Thyroid gland (tissue), 4 donors: ENCODE measurements around the gene BGLAP. TPM values are rescaled to one million over a fixed set of nuclear protein-coding genes. Genes with fewer than 3 reads are reported as not detected.

Experiments
- DNase-seq, 2 donors: peaks; one replicate each; pipeline ENCODE4 v3.0.0-alpha.2; 2019
- H3K27ac ChIP-seq, 3 donors: fragments of 200-600 bp; sonication (generic); 1 replicate in 2 of 3; 2 replicates in 1 of 3; pipeline ENCODE4 v1.5.1; 2016 to 2019; ENCODE audit warnings: mild to moderate bottlenecking in 1 of 3, moderate library complexity in 1 of 3
- H3K27me3 ChIP-seq: fragments of 200-600 bp; sonication (generic); one replicate; pipeline ENCODE4 v1.5.1; 2019
- H3K36me3 ChIP-seq, 2 donors: fragments of 200-600 bp; sonication (generic); one replicate each; pipeline ENCODE4 v1.5.1; 2016 to 2019
- H3K4me1 ChIP-seq, 2 donors: fragments of 200-600 bp; sonication (generic); one replicate each; pipeline ENCODE4 v1.5.1; 2017 to 2019
- H3K4me3 ChIP-seq, 3 donors: fragments of 200-600 bp; sonication (generic); replicated peaks in 1 of 3; 1 replicate in 2 of 3; 2 replicates in 1 of 3; pipeline ENCODE4 v1.5.1; 2016; ENCODE audit warnings: mild to moderate bottlenecking in 1 of 3
- H3K9me3 ChIP-seq: fragments of 200-600 bp; sonication (generic); one replicate; pipeline ENCODE4 v1.5.1; 2017
- POLR2A ChIP-seq, 2 donors: fragments of 450-650 bp; IDR thresholded peaks; one replicate each; pipeline ENCODE4 v1.6.1; 2017; ENCODE audit warnings: antibody characterized with exemption in 2 of 2, mild to moderate bottlenecking in 2 of 2, moderate library complexity in 1 of 2
- WGBS, 2 donors: methylation state at CpG; one replicate each; pipeline ENCODE4 v1.1.5; 2017; 5-methylcytosine and 5-hydroxymethylcytosine counted together
- intact Hi-C: fragments of 100-400 bp; cut with DNase I; formaldehyde crosslinking; loops from one replicate; pipeline ENCODE4 v1.15.1; 2023
- total RNA-seq, 4 donors: library from RNA; depleted of rRNA; stranded (reverse); fragments of >200 nt; gene quantifications; one replicate each; pipeline ENCODE4 v1.2.3, GENCODE V29; 2016
- TF ChIP-seq, protein P1 (sequence below), 6 experiments: fragments of 200-600 bp in 3 of 6; fragments of 450-650 bp in 3 of 6; sonication (generic) in 3 of 6; IDR thresholded peaks; one replicate each; pipeline ENCODE4 v1.5.1; 2016 to 2019; ENCODE audit warnings: antibody characterized with exemption in 6 of 6, mild to moderate bottlenecking in 2 of 6, inconsistent platforms in 1 of 6, moderate library complexity in 1 of 6

BGLAP gene
- total RNA-seq, 4 donors from 2014 or later = 1.0 to 4.4 (median 1.3) TPM; not detected in 1

DNA sequence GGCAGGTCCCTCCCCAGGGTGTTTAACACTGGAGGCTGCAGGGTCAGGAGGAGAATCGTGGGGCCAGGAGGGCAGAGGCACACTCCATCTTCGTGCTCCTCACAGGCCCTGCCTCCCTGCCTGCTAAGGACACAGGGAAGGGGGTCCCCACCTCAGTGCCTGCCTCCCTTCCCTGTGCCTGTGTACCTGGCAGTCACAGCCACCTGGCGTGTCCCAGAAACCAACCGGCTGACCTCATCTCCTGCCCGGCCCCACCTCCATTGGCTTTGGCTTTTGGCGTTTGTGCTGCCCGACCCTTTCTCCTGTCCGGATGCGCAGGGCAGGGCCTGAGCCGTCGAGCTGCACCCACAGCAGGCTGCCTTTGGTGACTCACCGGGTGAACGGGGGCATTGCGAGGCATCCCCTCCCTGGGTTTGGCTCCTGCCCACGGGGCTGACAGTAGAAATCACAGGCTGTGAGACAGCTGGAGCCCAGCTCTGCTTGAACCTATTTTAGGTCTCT is 623 bp upstream of the BGLAP start:
- no peak overlapping the region for H3K4me3 ChIP-seq
- DNase-seq = no peak
- WGBS, 2 donors = 71 to 88% methylated on average over 14 of the region's 15 CpGs
- H3K9me3 ChIP-seq = no peaks in the 10 kb centered on the region
- H3K36me3 ChIP-seq = peaks cover 28 to 33% of the 10 kb centered on the region in 2 donors
- no peaks in the 10 kb centered on the region for H3K27me3 ChIP-seq
- peaks cover 5 to 11% of the 10 kb centered on the region in 2 donors for H3K4me1 ChIP-seq
- intact Hi-C loops = no loop called here
- H3K27ac ChIP-seq = no peak overlapping the region
- no peak for TF ChIP-seq POLR2A (IDR thresholded peaks at IDR 0.05)
- TF ChIP-seq, protein P1, sequence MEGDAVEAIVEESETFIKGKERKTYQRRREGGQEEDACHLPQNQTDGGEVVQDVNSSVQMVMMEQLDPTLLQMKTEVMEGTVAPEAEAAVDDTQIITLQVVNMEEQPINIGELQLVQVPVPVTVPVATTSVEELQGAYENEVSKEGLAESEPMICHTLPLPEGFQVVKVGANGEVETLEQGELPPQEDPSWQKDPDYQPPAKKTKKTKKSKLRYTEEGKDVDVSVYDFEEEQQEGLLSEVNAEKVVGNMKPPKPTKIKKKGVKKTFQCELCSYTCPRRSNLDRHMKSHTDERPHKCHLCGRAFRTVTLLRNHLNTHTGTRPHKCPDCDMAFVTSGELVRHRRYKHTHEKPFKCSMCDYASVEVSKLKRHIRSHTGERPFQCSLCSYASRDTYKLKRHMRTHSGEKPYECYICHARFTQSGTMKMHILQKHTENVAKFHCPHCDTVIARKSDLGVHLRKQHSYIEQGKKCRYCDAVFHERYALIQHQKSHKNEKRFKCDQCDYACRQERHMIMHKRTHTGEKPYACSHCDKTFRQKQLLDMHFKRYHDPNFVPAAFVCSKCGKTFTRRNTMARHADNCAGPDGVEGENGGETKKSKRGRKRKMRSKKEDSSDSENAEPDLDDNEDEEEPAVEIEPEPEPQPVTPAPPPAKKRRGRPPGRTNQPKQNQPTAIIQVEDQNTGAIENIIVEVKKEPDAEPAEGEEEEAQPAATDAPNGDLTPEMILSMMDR (IDR thresholded peaks at IDR 0.05) = no peak

DNA sequence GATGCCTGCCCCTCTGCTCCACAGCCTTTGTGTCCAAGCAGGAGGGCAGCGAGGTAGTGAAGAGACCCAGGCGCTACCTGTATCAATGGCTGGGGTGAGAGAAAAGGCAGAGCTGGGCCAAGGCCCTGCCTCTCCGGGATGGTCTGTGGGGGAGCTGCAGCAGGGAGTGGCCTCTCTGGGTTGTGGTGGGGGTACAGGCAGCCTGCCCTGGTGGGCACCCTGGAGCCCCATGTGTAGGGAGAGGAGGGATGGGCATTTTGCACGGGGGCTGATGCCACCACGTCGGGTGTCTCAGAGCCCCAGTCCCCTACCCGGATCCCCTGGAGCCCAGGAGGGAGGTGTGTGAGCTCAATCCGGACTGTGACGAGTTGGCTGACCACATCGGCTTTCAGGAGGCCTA is 754 bp downstream of the BGLAP start:
- TF ChIP-seq, protein P1 (IDR thresholded peaks at IDR 0.05) = no peak
- no peak for TF ChIP-seq POLR2A (IDR thresholded peaks at IDR 0.05)
- Histone ChIP-seq H3K4me3 (no peak overlapping the region), H3K36me3 (peaks cover 20 to 23% of the 10 kb centered on the region in 2 donors), H3K27ac (no peak overlapping the region), H3K4me1 (peaks cover 5 to 22% of the 10 kb centered on the region in 2 donors), H3K27me3 (no peaks in the 10 kb centered on the region), H3K9me3 (no peaks in the 10 kb centered on the region)
- no peak for DNase-seq
- WGBS, 2 donors = 67 to 93% methylated on average over 4 to 5 of the region's 10 CpGs
- intact Hi-C loops = no loop called here

DNA sequence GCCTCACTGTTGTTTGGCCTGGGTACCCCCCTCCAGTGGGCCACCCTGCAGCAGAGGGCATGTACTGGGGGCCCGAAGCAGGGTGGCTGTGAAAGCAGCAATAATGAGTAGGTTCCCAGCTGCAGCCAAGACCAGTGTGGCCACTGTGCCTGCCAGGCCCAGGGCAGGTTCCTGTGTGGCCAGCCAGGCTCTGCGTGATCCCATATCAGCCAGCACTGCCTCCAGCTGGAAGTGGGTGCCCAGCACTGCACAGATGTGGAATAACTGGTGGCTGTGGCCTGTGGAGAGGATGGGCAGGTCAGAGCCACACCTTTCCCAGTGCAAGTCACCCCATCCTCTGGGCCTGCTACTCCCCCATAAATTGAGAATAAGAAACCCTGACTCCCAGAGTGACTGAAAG is 2.1 kb downstream of the BGLAP start:
- no peak for DNase-seq
- intact Hi-C loops = no loop called here
- TF ChIP-seq, protein P1 (IDR thresholded peaks at IDR 0.05) = no peak
- no peak for TF ChIP-seq POLR2A (IDR thresholded peaks at IDR 0.05)
- H3K27ac ChIP-seq = no peak overlapping the region
- no peaks in the 10 kb centered on the region for H3K27me3 ChIP-seq
- 100% methylated on average over 1 of the region's 2 CpGs; no CpG with 5 or more reads in 1 of the 2 donors for WGBS, 2 donors
- peaks cover 5 to 27% of the 10 kb centered on the region in 2 donors for H3K4me1 ChIP-seq
- no peaks in the 10 kb centered on the region for H3K9me3 ChIP-seq
- H3K36me3 ChIP-seq = peaks cover 9% of the 10 kb centered on the region in 2 donors
- no peak overlapping the region for H3K4me3 ChIP-seq

DNA sequence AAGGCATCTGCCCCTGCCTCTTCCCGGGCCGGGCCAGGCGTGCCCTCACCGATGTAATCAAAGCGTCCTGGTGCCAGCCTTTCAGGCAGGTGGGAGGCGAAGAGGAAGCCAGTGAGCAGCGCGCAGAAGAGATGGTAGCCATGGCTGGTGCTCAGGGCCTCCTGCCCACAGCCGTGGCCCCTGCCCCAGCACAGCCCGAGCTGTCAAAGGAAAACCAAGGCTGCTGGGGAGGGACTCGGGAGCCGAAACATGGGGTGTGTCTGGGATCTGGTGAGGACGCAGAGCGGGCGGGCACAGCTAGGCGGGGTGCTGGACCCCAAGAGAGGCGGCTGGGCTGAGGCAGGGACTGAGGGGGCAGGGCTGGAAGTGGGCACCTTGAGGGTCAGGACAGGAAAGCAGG is 2.7 kb downstream of the BGLAP start:
- WGBS, 2 donors = 91 to 92% methylated on average over 17 of the region's 17 CpGs
- DNase-seq = no peak
- intact Hi-C loops = no loop called here
- Histone ChIP-seq H3K9me3 (no peaks in the 10 kb centered on the region), H3K4me1 (peaks cover 5 to 27% of the 10 kb centered on the region in 2 donors), H3K27me3 (no peaks in the 10 kb centered on the region), H3K4me3 (no peak overlapping the region), H3K27ac (no peak overlapping the region), H3K36me3 (peaks cover 3 to 4% of the 10 kb centered on the region in 2 donors)
- TF ChIP-seq, protein P1 (IDR thresholded peaks at IDR 0.05) = no peak
- TF ChIP-seq POLR2A (IDR thresholded peaks at IDR 0.05) = no peak

DNA sequence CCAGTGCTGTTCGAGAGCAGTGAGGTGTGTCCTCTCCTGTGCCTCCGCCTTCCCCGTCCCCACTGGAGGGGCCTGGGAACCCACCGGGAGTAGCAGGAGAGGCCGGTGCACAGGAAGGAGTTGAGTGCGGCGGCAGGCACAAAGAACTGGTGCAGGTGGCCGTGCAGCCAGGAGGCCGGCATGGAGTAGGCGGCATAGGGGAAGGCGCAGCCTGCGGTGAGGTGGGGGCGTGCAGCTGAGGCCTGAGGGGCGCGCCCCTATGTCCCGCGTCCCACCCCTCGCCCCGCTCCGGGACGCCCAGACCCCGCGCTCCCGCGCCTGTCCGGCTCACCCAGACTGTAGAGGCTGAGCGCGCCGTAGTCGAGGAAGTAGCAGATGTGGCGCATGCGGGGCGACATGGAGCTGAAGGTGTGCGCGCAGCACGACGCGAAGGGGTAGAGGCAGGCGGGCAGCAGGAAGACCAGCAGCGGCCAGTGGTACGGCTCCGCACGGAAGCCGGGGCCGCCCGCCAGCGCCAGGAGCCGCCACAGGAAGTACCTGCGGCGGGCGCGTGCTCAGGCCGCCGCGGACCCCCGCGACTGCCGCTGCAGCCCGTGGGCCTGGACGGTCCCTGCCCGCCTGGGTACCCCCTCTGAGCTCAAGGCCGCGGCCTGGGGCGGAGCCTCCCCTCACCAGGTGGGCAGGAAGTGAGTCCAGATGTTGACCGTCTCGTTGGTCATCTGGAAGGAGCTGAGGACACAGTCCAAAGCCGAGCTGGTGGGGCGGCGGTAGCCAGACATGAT is 3.7 kb downstream of the BGLAP start:
- no peaks in the 10 kb centered on the region for H3K27me3 ChIP-seq
- TF ChIP-seq, protein P1 (IDR thresholded peaks at IDR 0.05) = no peak
- TF ChIP-seq POLR2A (IDR thresholded peaks at IDR 0.05) = no peak
- intact Hi-C loops = no loop called here
- H3K4me3 ChIP-seq = peak overlapping the region in 1 of 3 donors; percentile 12
- no peak overlapping the region for H3K27ac ChIP-seq
- no peaks in the 10 kb centered on the region for H3K9me3 ChIP-seq
- peaks cover 7 to 8% of the 10 kb centered on the region in 2 donors for H3K36me3 ChIP-seq
- DNase-seq = peak; percentile 37 to 38
- WGBS, 2 donors = 6 to 27% methylated on average over 7 to 11 of the region's 69 CpGs
- peaks cover 5 to 27% of the 10 kb centered on the region in 2 donors for H3K4me1 ChIP-seq
